Mononuclear cell (primary cell): ENCODE data around the gene GYS2. TPM values are rescaled to one million over a fixed set of nuclear protein-coding genes. Genes with fewer than 3 reads are reported as not detected.
"Not testable (repeated sequence)": the region's sequence is repeated elsewhere in the genome, so short reads cannot be mapped to it uniquely, and the experiment has no call there.

Source experiments
- H3K27me3 ChIP-seq: 2 replicates; pipeline ENCODE4 v1.6.0; 2011; ENCODE audit warnings: low read length, control low read depth; ENCODE audit not compliant: insufficient read depth
- H3K4me1 ChIP-seq: 2 replicates; pipeline ENCODE4 v1.5.1; 2011; ENCODE audit warnings: mild to moderate bottlenecking, low read length, control low read depth; ENCODE audit not compliant: insufficient read depth
- H3K4me3 ChIP-seq: 2 replicates; pipeline ENCODE4 v1.5.1; 2011; ENCODE audit warnings: mild to moderate bottlenecking, low read length, moderate library complexity
- H3K9me3 ChIP-seq: 2 replicates; pipeline ENCODE4 v1.5.1; 2011; ENCODE audit warnings: low read depth, mild to moderate bottlenecking, control low read depth, low read length
- total RNA-seq: library from RNA; depleted of rRNA; stranded (reverse); fragments of >200 nt; gene quantifications from one replicate; pipeline ENCODE4 v1.2.3, GENCODE V29; 2012

GYS2 gene
- total RNA-seq, 1 donor, result not detected

GRCh38 chr12:21617030-21617429 is 12.4 kb upstream of the GYS2 start:
- Histone ChIP-seq H3K4me1 (peaks cover 27% of the 10 kb centered on the region), H3K27me3 (no peaks in the 10 kb centered on the region), H3K9me3 (no peaks in the 10 kb centered on the region), H3K4me3 (no peak overlapping the region)

GRCh38 chr12:21615431-21615830 is 10.8 kb upstream of the GYS2 start:
- Histone ChIP-seq H3K9me3 (no peaks in the 10 kb centered on the region), H3K4me1 (peaks cover 27% of the 10 kb centered on the region), H3K4me3 (no peak overlapping the region), H3K27me3 (no peaks in the 10 kb centered on the region)

- no peaks in the 10 kb centered on the region for H3K27me3 ChIP-seq
- no peak overlapping the region for H3K4me3 ChIP-seq
- H3K9me3 ChIP-seq, result no peaks in the 10 kb centered on the region
- peaks cover 27% of the 10 kb centered on the region for H3K4me1 ChIP-seq
Measured at GRCh38 chr12:21614506-21614905, 9.9 kb upstream of the GYS2 start.

GRCh38 chr12:21613931-21614330 is 9.3 kb upstream of the GYS2 start:
- Histone ChIP-seq H3K4me3 (no peak overlapping the region), H3K9me3 (no peaks in the 10 kb centered on the region), H3K27me3 (no peaks in the 10 kb centered on the region), H3K4me1 (peaks cover 27% of the 10 kb centered on the region)

GRCh38 chr12:21608196-21608595 is 3.5 kb upstream of the GYS2 start:
- Histone ChIP-seq H3K27me3 (no peaks in the 10 kb centered on the region), H3K4me1 (peaks cover 4% of the 10 kb centered on the region), H3K9me3 (no peaks in the 10 kb centered on the region), H3K4me3 (no peak overlapping the region)

- Histone ChIP-seq H3K27me3 (no peaks in the 10 kb centered on the region), H3K4me1 (peaks cover 4% of the 10 kb centered on the region), H3K4me3 (no peak overlapping the region), H3K9me3 (no peaks in the 10 kb centered on the region)
Measured at GRCh38 chr12:21607701-21608100, 3.1 kb upstream of the GYS2 start.

GRCh38 chr12:21606175-21606574 is 1.5 kb upstream of the GYS2 start:
- H3K4me1 ChIP-seq, result peaks cover 4% of the 10 kb centered on the region
- H3K27me3 ChIP-seq, result no peaks in the 10 kb centered on the region
- H3K9me3 ChIP-seq, result no peaks in the 10 kb centered on the region
- H3K4me3 ChIP-seq, result no peak overlapping the region

GRCh38 chr12:21602774-21603173 is 1.9 kb downstream of the GYS2 start:
- Histone ChIP-seq H3K4me1 (no peaks in the 10 kb centered on the region), H3K4me3 (no peak overlapping the region), H3K9me3 (no peaks in the 10 kb centered on the region), H3K27me3 (no peaks in the 10 kb centered on the region)

GRCh38 chr12:21600196-21600595 is 4.5 kb downstream of the GYS2 start:
- Histone ChIP-seq H3K27me3 (no peaks in the 10 kb centered on the region), H3K9me3 (no peaks in the 10 kb centered on the region), H3K4me3 (no peak overlapping the region), H3K4me1 (no peaks in the 10 kb centered on the region)

GRCh38 chr12:21599143-21599999 is 5.3 kb downstream of the GYS2 start:
- Histone ChIP-seq H3K27me3 (no peaks in the 10 kb centered on the region), H3K4me1 (no peaks in the 10 kb centered on the region), H3K4me3 (no peak overlapping the region), H3K9me3 (no peaks in the 10 kb centered on the region)

GRCh38 chr12:21598651-21599050 is 6.0 kb downstream of the GYS2 start:
- H3K4me1 ChIP-seq, result no peaks in the 10 kb centered on the region
- H3K27me3 ChIP-seq, result no peaks in the 10 kb centered on the region
- H3K9me3 ChIP-seq, result no peaks in the 10 kb centered on the region
- H3K4me3 ChIP-seq, result no peak overlapping the region

- H3K4me3 ChIP-seq, H3K4me1 ChIP-seq: not testable (repeated sequence)
Measured at GRCh38 chr12:21595356-21595755, 9.3 kb downstream of the GYS2 start.

GRCh38 chr12:21585485-21585884 is 19.2 kb downstream of the GYS2 start:
- H3K9me3 ChIP-seq, result no peaks in the 10 kb centered on the region
- H3K4me1 ChIP-seq, result no peaks in the 10 kb centered on the region
- no peaks in the 10 kb centered on the region for H3K27me3 ChIP-seq
- no peak overlapping the region for H3K4me3 ChIP-seq

More at GRCh38 chr12:21595356-21595755, 9.3 kb downstream of the GYS2 start:
- not testable (repeated sequence) for H3K27me3 ChIP-seq
- peaks cover 15% of the 10 kb centered on the region for H3K9me3 ChIP-seq

GRCh38 chr12:21584403-21585182 is 20.1 kb downstream of the GYS2 start:
- not testable (repeated sequence) for H3K4me1 ChIP-seq, H3K27me3 ChIP-seq, H3K4me3 ChIP-seq, H3K9me3 ChIP-seq

GRCh38 chr12:21583587-21583986 is 21.1 kb downstream of the GYS2 start:
- no peaks in the 10 kb centered on the region for H3K9me3 ChIP-seq
- H3K27me3 ChIP-seq, result no peaks in the 10 kb centered on the region
- no peaks in the 10 kb centered on the region for H3K4me1 ChIP-seq
- H3K4me3 ChIP-seq, result no peak overlapping the region
